ENCODE measurements around the gene MCUR1. TPM values are rescaled to one million over a fixed set of nuclear protein-coding genes. Genes with fewer than 3 reads are reported as not detected.
A peak's percentile ranks its signal among the peaks of the same experiment; 100 is the strongest.
"Not testable (repeated sequence)": the region's sequence is repeated elsewhere in the genome, so short reads cannot be mapped to it uniquely, and the experiment has no call there.

MCUR1 gene
- polyA plus RNA-seq, 1 donor from 2014 or later, result 18.0 TPM

GRCh38 chr6:13811627-13812358 is 2.6 kb downstream of the MCUR1 start:
- Mint-ChIP-seq H3K27ac (peak overlapping the region in 2 of 3 donors; percentile 13 to 33), H3K36me3 (no peaks in the 10 kb centered on the region), H3K4me3 (peak overlapping the region in 2 of 4 donors; percentile 49 to 63), H3K9me3 (no peaks in the 10 kb centered on the region), H3K4me1 (peaks cover 23 to 30% (median 29%) of the 10 kb centered on the region in 3 donors), H3K27me3 (no peaks in the 10 kb centered on the region)

GRCh38 chr6:13810688-13811446 is 3.5 kb downstream of the MCUR1 start:
- Mint-ChIP-seq H3K27me3 (no peaks in the 10 kb centered on the region), H3K27ac (peak overlapping the region in 2 of 3 donors; percentile 17 to 33), H3K9me3 (no peaks in the 10 kb centered on the region), H3K4me1 (peaks cover 23 to 30% (median 25%) of the 10 kb centered on the region in 3 donors), H3K4me3 (peak overlapping the region in 2 of 4 donors; percentile 33 to 63), H3K36me3 (no peaks in the 10 kb centered on the region)

GRCh38 chr6:13808801-13809200 is 5.6 kb downstream of the MCUR1 start:
- Mint-ChIP-seq H3K9me3 (no peaks in the 10 kb centered on the region), H3K27me3 (no peaks in the 10 kb centered on the region), H3K4me3 (no peak overlapping the region), H3K4me1 (peaks cover 19 to 24% (median 19%) of the 10 kb centered on the region in 3 donors), H3K36me3 (no peaks in the 10 kb centered on the region), H3K27ac (no peak overlapping the region)

GRCh38 chr6:13807696-13808095 is 6.7 kb downstream of the MCUR1 start:
- H3K9me3 Mint-ChIP-seq, result no peaks in the 10 kb centered on the region
- no peak overlapping the region for H3K27ac Mint-ChIP-seq

GRCh38 chr6:13803581-13803980 is 10.8 kb downstream of the MCUR1 start:
- no peak overlapping the region for H3K4me3 Mint-ChIP-seq
- H3K36me3 Mint-ChIP-seq, result peaks cover 6% of the 10 kb centered on the region
- H3K27ac Mint-ChIP-seq, result no peak overlapping the region
- H3K27me3 Mint-ChIP-seq, result no peaks in the 10 kb centered on the region
- H3K9me3 Mint-ChIP-seq, result no peaks in the 10 kb centered on the region
- H3K4me1 Mint-ChIP-seq, result peaks cover 0 to 2% (median 0%) of the 10 kb centered on the region in 3 donors

More at GRCh38 chr6:13807696-13808095, 6.7 kb downstream of the MCUR1 start:
- peaks cover 14 to 19% (median 14%) of the 10 kb centered on the region in 3 donors for H3K4me1 Mint-ChIP-seq
- peaks cover 5% of the 10 kb centered on the region for H3K36me3 Mint-ChIP-seq
- H3K4me3 Mint-ChIP-seq, result no peak overlapping the region
- H3K27me3 Mint-ChIP-seq, result no peaks in the 10 kb centered on the region

- H3K4me1 Mint-ChIP-seq, result peaks cover 0 to 2% (median 0%) of the 10 kb centered on the region in 3 donors
- H3K27me3 Mint-ChIP-seq, result no peaks in the 10 kb centered on the region
- H3K27ac Mint-ChIP-seq, result no peak overlapping the region
- peaks cover 6% of the 10 kb centered on the region for H3K36me3 Mint-ChIP-seq
- no peak overlapping the region for H3K4me3 Mint-ChIP-seq
- H3K9me3 Mint-ChIP-seq, result no peaks in the 10 kb centered on the region
Measured at GRCh38 chr6:13800615-13801014, 13.7 kb downstream of the MCUR1 start.

- no peaks in the 10 kb centered on the region for H3K27me3 Mint-ChIP-seq
- H3K4me3 Mint-ChIP-seq, result no peak overlapping the region
- H3K36me3 Mint-ChIP-seq, result peaks cover 1% of the 10 kb centered on the region
- H3K9me3 Mint-ChIP-seq, result no peaks in the 10 kb centered on the region
- H3K27ac Mint-ChIP-seq, result no peak overlapping the region
- peaks cover 0 to 5% (median 5%) of the 10 kb centered on the region in 3 donors for H3K4me1 Mint-ChIP-seq
Measured at GRCh38 chr6:13796781-13797180, 17.6 kb downstream of the MCUR1 start.

GRCh38 chr6:13795041-13795750 is 19.2 kb downstream of the MCUR1 start:
- H3K4me1 Mint-ChIP-seq, result peaks cover 0 to 5% (median 5%) of the 10 kb centered on the region in 3 donors
- H3K4me3 Mint-ChIP-seq, result no peak overlapping the region
- H3K9me3 Mint-ChIP-seq, result no peaks in the 10 kb centered on the region
- no peak overlapping the region for H3K27ac Mint-ChIP-seq
- peaks cover 2% of the 10 kb centered on the region for H3K36me3 Mint-ChIP-seq
- no peaks in the 10 kb centered on the region for H3K27me3 Mint-ChIP-seq

- Mint-ChIP-seq H3K4me1 (peaks cover 0 to 5% (median 5%) of the 10 kb centered on the region in 3 donors), H3K4me3 (no peak overlapping the region), H3K27ac (no peak overlapping the region), H3K36me3 (peaks cover 2% of the 10 kb centered on the region), H3K27me3 (no peaks in the 10 kb centered on the region), H3K9me3 (no peaks in the 10 kb centered on the region)
Measured at GRCh38 chr6:13794184-13794583, 20.2 kb downstream of the MCUR1 start.

- no peaks in the 10 kb centered on the region for H3K9me3 Mint-ChIP-seq
- H3K27me3 Mint-ChIP-seq, result no peaks in the 10 kb centered on the region
- peaks cover 6% of the 10 kb centered on the region for H3K36me3 Mint-ChIP-seq
- H3K4me3 Mint-ChIP-seq, result no peak overlapping the region
- peaks cover 0 to 2% (median under 1%) of the 10 kb centered on the region in 3 donors for H3K4me1 Mint-ChIP-seq
- H3K27ac Mint-ChIP-seq, result no peak overlapping the region
Measured at GRCh38 chr6:13789746-13790145, 24.6 kb downstream of the MCUR1 start.

- no peaks in the 10 kb centered on the region for H3K27me3 Mint-ChIP-seq
- H3K4me3 Mint-ChIP-seq, result no peak overlapping the region
- no peaks in the 10 kb centered on the region for H3K9me3 Mint-ChIP-seq
- peaks cover 6% of the 10 kb centered on the region for H3K36me3 Mint-ChIP-seq
- no peak overlapping the region for H3K27ac Mint-ChIP-seq
- no peaks in the 10 kb centered on the region for H3K4me1 Mint-ChIP-seq
Measured at GRCh38 chr6:13788820-13789219, 25.5 kb downstream of the MCUR1 start.

- H3K4me1 Mint-ChIP-seq, result no peaks in the 10 kb centered on the region
- H3K9me3 Mint-ChIP-seq, result no peaks in the 10 kb centered on the region
- no peak overlapping the region for H3K4me3 Mint-ChIP-seq
- peaks cover 9% of the 10 kb centered on the region for H3K36me3 Mint-ChIP-seq
- no peaks in the 10 kb centered on the region for H3K27me3 Mint-ChIP-seq
- no peak overlapping the region for H3K27ac Mint-ChIP-seq
Measured at GRCh38 chr6:13787137-13787536, 27.2 kb downstream of the MCUR1 start.

- H3K9me3 Mint-ChIP-seq, H3K4me1 Mint-ChIP-seq, H3K36me3 Mint-ChIP-seq, H3K4me3 Mint-ChIP-seq, H3K27me3 Mint-ChIP-seq, H3K27ac Mint-ChIP-seq: not testable (repeated sequence)
Measured at GRCh38 chr6:13780162-13780561, 34.2 kb downstream of the MCUR1 start.

GRCh38 chr6:13778028-13778427 is 36.3 kb downstream of the MCUR1 start:
- no peak overlapping the region for H3K4me3 Mint-ChIP-seq

GRCh38 chr6:13776602-13777001 is 37.8 kb downstream of the MCUR1 start:
- H3K4me1 Mint-ChIP-seq, result no peaks in the 10 kb centered on the region
- no peaks in the 10 kb centered on the region for H3K36me3 Mint-ChIP-seq
- no peak overlapping the region for H3K27ac Mint-ChIP-seq
- peaks cover 0 to 2% (median 0%) of the 10 kb centered on the region in 3 donors for H3K9me3 Mint-ChIP-seq
- H3K27me3 Mint-ChIP-seq, result no peaks in the 10 kb centered on the region
- H3K4me3 Mint-ChIP-seq, result no peak overlapping the region

More at GRCh38 chr6:13778028-13778427, 36.3 kb downstream of the MCUR1 start:
- Mint-ChIP-seq H3K9me3 (no peaks in the 10 kb centered on the region), H3K27me3 (no peaks in the 10 kb centered on the region), H3K27ac (no peak overlapping the region), H3K36me3 (peaks cover 3% of the 10 kb centered on the region), H3K4me1 (no peaks in the 10 kb centered on the region)
